ENCODE data around the gene NHLRC4.

NHLRC4 gene

DNA sequence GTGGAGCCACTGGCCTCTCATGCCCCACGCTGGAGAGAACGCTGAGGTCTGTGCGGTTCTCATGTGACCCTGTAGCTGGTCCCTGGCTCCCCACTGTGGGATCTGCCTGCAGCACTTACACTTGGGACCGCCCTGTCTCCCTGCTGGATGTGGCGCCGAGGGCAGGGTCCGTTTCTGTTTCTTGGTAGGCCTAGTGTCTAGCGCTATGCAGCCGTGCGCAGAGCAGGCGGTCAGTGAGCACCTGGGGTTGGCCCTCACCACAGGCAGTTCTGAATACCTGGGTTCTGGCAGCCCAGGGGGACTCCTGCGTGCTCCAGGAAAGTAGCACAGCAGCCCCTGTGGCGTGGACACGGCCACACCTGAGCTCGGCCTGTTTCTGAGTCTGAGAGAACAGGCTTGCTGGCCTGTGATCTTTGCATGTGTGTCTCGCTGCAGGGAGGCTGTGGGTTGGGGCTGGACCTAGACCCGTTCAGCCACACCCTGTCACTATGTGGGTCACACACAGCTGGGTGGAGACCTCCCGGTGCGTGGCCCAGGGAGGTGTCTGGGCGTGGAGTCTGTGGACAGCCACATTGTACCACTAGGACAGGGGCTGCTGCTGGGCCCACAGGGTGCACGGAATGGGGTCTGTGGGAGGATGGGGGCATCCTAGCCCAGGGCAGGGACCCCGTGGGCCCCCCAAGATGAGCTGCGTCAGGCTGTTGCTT lies 36.5 kb upstream of the NHLRC4 start:
- no peak for DNase-seq (ENCODE audit: low read depth in 2 of 2)

- no peak for DNase-seq (ENCODE audit: low read depth in 2 of 2)
These were observed 35.2 kb upstream of the NHLRC4 start for GRCh38 chr16:531494-532125.

DNA sequence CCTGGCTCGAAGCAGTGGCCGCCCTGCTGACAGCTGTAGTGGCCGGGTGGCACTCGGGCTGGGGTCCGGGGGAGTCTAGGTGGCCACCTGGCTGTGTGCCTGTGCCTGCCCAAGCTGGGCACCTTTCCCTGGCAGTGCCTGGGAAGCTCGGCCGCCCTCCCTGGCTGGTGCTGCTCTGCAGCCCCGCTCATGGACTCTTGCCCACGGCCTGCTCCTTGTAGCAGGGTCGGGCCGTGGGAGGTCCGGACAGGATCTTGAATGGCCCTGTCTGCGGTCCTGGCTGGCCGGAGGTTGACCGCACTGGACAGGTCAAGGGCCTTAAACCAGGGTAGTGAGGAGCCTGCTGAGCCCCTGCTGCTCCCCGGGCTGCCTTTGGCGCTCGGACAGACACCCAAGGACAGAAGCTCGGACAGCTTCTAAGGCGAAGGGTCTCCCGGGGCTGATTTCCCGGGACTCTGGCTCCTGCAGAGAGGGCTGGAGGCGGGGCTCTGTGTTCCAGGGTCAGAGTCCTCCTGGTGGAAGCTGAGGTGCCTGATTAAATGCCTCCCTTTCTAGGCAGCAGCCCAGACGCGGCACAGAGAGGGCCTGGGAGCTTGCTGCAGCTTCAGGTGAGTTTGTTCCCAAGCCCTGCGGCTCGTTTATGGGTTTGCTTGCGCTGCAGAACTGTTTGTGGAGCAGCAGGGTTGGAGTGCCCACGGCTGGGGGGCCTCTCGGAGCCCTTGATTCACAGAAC lies 33.2 kb upstream of the NHLRC4 start:
- no peak for DNase-seq (ENCODE audit: low read depth in 2 of 2)

GRCh38 chr16:534135-534534 lies 32.7 kb upstream of the NHLRC4 start:
- no peak for DNase-seq (ENCODE audit: low read depth in 2 of 2)

GRCh38 chr16:534856-535445 lies 31.9 kb upstream of the NHLRC4 start:
- no peak for DNase-seq (ENCODE audit: low read depth in 2 of 2)

DNA sequence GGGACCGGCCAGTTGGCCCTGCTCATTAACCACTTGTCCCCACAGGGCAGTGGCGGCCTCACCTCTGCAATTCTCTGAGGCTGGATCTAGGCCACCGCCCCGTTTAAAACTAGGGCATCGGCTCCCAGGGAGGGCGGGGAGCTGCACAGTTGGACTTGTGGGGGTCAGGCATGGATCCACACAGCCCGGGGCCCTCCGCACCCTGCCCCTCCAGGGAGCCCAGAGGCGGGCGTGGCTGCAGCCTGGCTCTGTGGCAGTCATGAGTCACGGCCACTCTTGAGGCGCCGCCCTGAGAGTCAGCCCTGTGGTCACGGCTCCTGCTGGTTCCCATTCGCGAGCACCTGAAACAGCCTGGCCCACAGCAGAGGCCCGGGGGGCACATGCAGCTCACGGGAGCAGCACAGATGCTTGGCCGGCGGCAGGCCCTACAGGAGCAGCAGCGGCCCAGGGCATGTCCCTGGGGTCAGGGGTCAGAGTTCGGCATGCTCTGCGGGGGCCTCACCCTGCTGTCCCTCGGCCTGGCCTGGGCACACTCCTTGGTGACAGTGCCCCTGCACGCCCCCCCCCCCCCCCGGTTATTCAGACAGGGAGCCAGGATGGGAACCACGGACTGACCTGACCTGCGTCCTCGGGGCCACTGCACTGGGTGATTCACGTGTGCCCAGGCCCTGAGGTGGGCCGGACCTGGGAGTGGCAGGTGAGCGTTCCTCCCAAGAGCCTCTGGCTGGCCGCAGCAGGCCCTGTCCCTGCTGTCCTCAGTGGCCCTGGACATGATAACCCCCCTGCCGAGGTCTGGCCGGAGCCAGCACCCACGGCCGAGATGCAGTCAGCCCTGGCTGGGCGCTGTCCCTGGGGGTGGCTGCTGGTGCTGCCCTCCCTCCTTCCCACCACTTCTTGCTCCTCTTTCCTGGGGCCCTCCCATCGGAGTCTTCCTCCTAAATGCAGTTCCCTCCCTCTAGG lies 31.1 kb upstream of the NHLRC4 start:
- DNase-seq (ENCODE audit: low read depth in 2 of 2) = no peak

GRCh38 chr16:536746-537145 lies 30.1 kb upstream of the NHLRC4 start:
- no peak for DNase-seq (ENCODE audit: low read depth in 2 of 2)

GRCh38 chr16:537415-538335 lies 29.1 kb upstream of the NHLRC4 start:
- DNase-seq (ENCODE audit: low read depth in 2 of 2) = no peak

DNA sequence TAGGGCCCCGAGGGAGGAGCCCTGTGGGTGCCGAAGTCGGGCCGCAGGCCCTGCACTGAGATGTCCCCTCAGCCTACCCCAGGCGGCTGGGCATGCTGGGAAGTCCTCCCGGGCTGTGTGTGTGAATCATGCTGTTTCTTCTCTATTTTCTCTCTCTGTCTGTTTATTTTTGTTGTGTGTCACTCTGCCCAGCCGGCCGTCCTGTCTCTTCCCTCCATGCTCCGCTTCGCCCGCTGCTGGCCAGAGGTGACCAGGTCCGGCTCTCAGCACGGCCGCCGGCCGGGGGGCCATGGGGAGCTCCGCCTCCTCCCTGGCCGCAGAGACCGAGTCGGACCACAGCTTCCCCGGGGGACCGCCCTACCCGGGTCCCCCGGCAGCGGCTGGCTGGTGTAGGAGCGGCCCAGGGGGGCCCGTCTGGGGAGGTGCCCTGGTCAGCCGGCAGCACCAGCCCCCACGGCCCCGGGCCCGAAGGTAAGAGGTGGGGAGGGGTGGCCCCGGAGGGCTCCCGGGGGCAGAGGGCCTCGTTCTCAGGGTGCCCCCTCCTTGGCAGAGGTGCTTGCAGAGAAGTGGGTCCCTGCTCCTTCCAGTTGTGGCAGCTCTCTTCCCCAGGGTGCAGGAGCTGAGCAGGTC lies 26.8 kb upstream of the NHLRC4 start:
- no peak for DNase-seq (ENCODE audit: low read depth in 2 of 2)

- DNase-seq (ENCODE audit: low read depth in 2 of 2) = no peak
These were observed 26.0 kb upstream of the NHLRC4 start for GRCh38 chr16:540645-541340.

DNA sequence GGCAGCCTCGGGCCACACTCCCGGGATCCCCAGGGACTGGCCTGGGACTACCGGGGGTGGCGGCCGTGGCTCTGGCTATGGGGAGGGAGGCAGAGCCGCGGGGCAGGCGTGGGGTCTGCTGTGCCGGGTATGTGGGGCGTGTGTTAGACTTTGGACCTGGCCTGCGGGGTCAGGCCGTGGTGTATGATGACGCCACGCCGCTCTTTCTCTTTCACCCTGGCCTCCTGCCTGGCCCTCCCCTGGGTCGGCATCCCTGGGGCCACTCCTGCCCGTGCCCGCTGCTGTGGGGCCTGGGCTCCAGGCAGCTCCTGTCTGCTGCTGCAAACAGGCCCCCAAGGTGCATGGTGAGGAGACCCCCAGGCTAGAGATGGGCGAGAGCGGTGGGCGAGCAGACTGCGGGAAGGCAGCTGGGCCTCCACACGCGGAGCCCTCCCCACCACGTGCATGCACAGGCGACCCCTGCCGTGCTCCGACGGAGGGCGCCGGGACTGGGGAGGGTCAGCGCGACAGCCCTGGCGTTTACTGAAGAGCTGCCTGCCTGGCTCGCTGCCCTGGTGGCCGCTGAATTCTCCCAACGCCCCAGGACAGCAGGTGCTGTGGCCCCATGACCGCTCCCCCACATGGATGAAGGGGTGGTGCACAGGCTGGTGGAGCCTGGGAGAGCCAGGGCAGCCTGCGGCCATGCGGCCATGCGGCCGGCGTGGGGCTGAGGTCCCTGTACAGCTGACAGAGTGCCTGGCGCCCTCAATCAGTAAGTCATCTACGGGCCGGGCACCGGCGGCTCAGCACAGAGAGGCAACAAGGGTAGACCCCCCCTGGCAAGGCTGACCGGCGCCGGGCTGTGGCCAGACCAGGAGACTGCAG lies 23.3 kb upstream of the NHLRC4 start:
- no peak for DNase-seq (ENCODE audit: low read depth in 2 of 2)

GRCh38 chr16:544517-544916 lies 22.3 kb upstream of the NHLRC4 start:
- no peak for DNase-seq (ENCODE audit: low read depth in 2 of 2)

- DNase-seq (ENCODE audit: low read depth in 2 of 2) = peak in 1 of 2 donors; percentile 16
These were observed 19.7 kb upstream of the NHLRC4 start for GRCh38 chr16:546909-547770.

DNA sequence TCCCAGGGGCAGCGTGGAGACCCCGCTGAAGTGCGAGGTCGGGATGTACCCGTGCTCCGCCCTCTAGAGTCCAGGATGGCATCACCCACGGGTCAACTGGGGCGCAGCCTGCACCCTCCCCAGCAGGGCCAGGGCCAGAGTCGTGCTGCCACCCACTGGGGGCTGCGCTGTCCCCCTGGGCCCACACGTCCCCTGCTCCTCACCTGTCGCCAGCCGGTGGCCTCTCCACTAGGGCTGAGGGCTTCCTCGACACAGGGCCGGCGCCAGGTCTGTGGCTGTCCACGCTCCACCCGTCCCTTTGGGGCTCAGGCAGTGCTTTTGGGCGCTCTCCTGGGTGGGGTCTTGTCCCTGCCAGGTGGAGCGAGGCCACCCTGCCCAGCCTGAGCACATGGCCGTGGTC lies 18.2 kb upstream of the NHLRC4 start:
- DNase-seq (ENCODE audit: low read depth in 2 of 2) = no peak

GRCh38 chr16:549544-550263 lies 17.1 kb upstream of the NHLRC4 start:
- DNase-seq (ENCODE audit: low read depth in 2 of 2) = no peak

DNA sequence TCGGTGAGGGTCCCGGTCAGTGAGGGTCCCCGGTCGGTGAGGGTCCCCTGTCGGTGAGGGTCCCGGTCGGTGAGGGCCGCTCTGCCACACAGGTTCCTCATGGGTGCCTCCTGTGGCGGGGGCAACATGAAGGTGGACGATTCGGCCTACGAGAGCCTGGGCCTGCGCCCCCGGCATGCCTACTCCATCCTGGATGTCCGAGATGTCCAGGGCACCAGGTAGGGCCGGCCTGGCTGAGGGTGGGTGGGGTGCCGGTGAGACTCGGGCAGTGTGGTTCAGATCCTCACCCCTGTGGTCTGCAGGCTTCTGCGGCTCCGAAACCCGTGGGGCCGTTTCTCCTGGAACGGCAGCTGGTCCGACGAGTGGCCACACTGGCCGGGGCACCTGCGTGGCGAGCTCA lies 15.6 kb upstream of the NHLRC4 start:
- no peak for DNase-seq (ENCODE audit: low read depth in 2 of 2)

DNA sequence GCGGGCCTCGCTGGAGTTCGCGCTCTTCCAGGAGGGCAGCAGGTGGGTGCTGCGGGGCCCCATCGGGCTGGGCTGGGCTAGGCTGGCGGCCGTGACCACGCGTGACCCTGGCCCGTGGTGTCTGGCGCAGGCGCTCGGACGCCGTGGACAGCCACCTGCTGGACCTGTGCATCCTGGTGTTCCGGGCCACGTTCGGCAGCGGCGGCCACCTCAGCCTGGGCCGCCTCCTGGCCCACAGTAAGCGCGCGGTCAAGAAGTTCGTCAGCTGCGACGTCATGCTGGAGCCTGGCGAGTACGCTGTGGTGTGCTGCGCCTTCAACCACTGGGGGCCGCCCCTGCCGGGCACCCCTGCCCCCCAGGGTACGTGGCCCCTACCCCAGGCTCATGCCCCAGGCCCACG lies 14.6 kb upstream of the NHLRC4 start:
- DNase-seq (ENCODE audit: low read depth in 2 of 2) = no peak
